Ascending aorta (tissue), 2 donors: ENCODE data around the gene ST3GAL5. TPM values are rescaled to one million over a fixed set of nuclear protein-coding genes. Genes with fewer than 3 reads are reported as not detected.

Experiments
- DNase-seq, 2 donors: peaks; one replicate each; pipeline ENCODE4 v3.0.0-alpha.2; 2019; ENCODE audit warnings: low spot score in 2 of 2
- H3K27ac ChIP-seq, 2 donors: fragments of 200-600 bp; sonication (generic); one replicate each; pipeline ENCODE4 v1.5.1; 2016 to 2017; ENCODE audit warnings: mild to moderate bottlenecking in 1 of 2
- H3K27me3 ChIP-seq: fragments of 200-600 bp; sonication (generic); one replicate; pipeline ENCODE4 v1.5.1; 2017
- H3K36me3 ChIP-seq, 2 donors: fragments of 200-600 bp; sonication (generic); one replicate each; pipeline ENCODE4 v1.5.1; 2016
- H3K4me1 ChIP-seq, 2 donors: fragments of 200-600 bp; sonication (generic); one replicate each; pipeline ENCODE4 v1.5.1; 2016 to 2017; ENCODE audit warnings: mild to moderate bottlenecking in 1 of 2
- H3K4me3 ChIP-seq, 2 donors: fragments of 200-600 bp; sonication (generic); one replicate each; pipeline ENCODE4 v1.5.1; 2016 to 2017; ENCODE audit warnings: mild to moderate bottlenecking in 1 of 2
- H3K9me3 ChIP-seq, 2 donors: fragments of 200-600 bp; sonication (generic); one replicate each; pipeline ENCODE4 v1.5.1; 2016
- CTCF ChIP-seq, 3 experiments: fragments of 200-600 bp in 2 of 3; fragments of 450-650 bp in 1 of 3; sonication (generic) in 2 of 3; IDR thresholded peaks; one replicate each; pipeline ENCODE4 v1.5.1; 2016 to 2019; ENCODE audit warnings: antibody characterized with exemption in 3 of 3, mild to moderate bottlenecking in 1 of 3, moderate library complexity in 1 of 3
- intact Hi-C: fragments of 100-400 bp; cut with DNase I; formaldehyde crosslinking; loops from one replicate; pipeline ENCODE4 v1.15.1; 2023
- total RNA-seq: library from RNA; depleted of rRNA; stranded (reverse); fragments of >200 nt; gene quantifications from one replicate; pipeline ENCODE4 v1.1.0, GENCODE V29; 2016

Gene ST3GAL5
- total RNA-seq, 1 donor from 2014 or later, result 21.0 TPM

GRCh38 chr2:85819811-85820510 is 68.8 kb downstream of the ST3GAL5 start:
- Histone ChIP-seq H3K4me1 (no peaks in the 10 kb centered on the region), H3K9me3 (no peaks in the 10 kb centered on the region)

GRCh38 chr2:85814802-85815550 is 73.8 kb downstream of the ST3GAL5 start:
- Histone ChIP-seq H3K4me1 (peaks cover 8 to 41% of the 10 kb centered on the region in 2 donors), H3K4me3 (no peak overlapping the region), H3K36me3 (no peaks in the 10 kb centered on the region), H3K27me3 (no peaks in the 10 kb centered on the region), H3K27ac (no peak overlapping the region), H3K9me3 (no peaks in the 10 kb centered on the region)
- intact Hi-C loops, result loop anchor here (1.0 to 5.0 kb wide), 3 partner anchors 65 to 178 kb away; no protein-coding TSS in a partner anchor
- no peak for DNase-seq
- TF ChIP-seq CTCF (IDR thresholded peaks at IDR 0.05), result no peak

More at GRCh38 chr2:85819811-85820510, 68.8 kb downstream of the ST3GAL5 start:
- intact Hi-C loops, result no loop called here
- Histone ChIP-seq H3K36me3 (no peaks in the 10 kb centered on the region), H3K27ac (no peak overlapping the region), H3K27me3 (no peaks in the 10 kb centered on the region), H3K4me3 (no peak overlapping the region)
- no peak for DNase-seq
- no peak for TF ChIP-seq CTCF (IDR thresholded peaks at IDR 0.05)

GRCh38 chr2:85813982-85814801 is 74.6 kb downstream of the ST3GAL5 start:
- peaks cover 8 to 41% of the 10 kb centered on the region in 2 donors for H3K4me1 ChIP-seq
- no peaks in the 10 kb centered on the region for H3K36me3 ChIP-seq
- peak; percentile 94 to 97 (median 94) for TF ChIP-seq CTCF (IDR thresholded peaks at IDR 0.05)
- H3K27me3 ChIP-seq, result no peaks in the 10 kb centered on the region
- intact Hi-C loops, result loop anchor here (1.0 to 5.0 kb wide), 5 partner anchors 17 to 177 kb away; no protein-coding TSS in a partner anchor
- peak overlapping the region in 1 of 2 donors; percentile 90 for H3K27ac ChIP-seq
- peak; percentile 68 to 95 for DNase-seq
- no peak overlapping the region for H3K4me3 ChIP-seq
- no peaks in the 10 kb centered on the region for H3K9me3 ChIP-seq

- no peak for TF ChIP-seq CTCF (IDR thresholded peaks at IDR 0.05)
- Histone ChIP-seq H3K36me3 (no peaks in the 10 kb centered on the region), H3K27me3 (no peaks in the 10 kb centered on the region), H3K27ac (peak overlapping the region; percentile 90 to 94), H3K9me3 (no peaks in the 10 kb centered on the region), H3K4me1 (peaks cover 8 to 41% of the 10 kb centered on the region in 2 donors), H3K4me3 (no peak overlapping the region)
- intact Hi-C loops, result loop anchor here (2.0 to 5.0 kb wide), 3 partner anchors 17 to 176 kb away; no protein-coding TSS in a partner anchor
- no peak for DNase-seq
Observed at GRCh38 chr2:85813211-85813981, 75.4 kb downstream of the ST3GAL5 start.
